K562 (cell line): ENCODE data around the gene HOXB6. TPM values are rescaled to one million over a fixed set of nuclear protein-coding genes. Genes with fewer than 3 reads are reported as not detected.

Experiments used
- ARID1B ChIP-seq: fragments of 450-650 bp; IDR thresholded peaks from 2 replicates; pipeline ENCODE4 v1.6.1; 2016; ENCODE audit warnings: antibody characterized with exemption, mild to moderate bottlenecking, inconsistent platforms
- CREBBP ChIP-seq: IDR thresholded peaks from one replicate; pipeline ENCODE4 v1.6.1; 2012; ENCODE audit warnings: low read depth, mild to moderate bottlenecking, control low read depth, inconsistent platforms, low read length
- PURB ChIP-seq: sonication (generic); formaldehyde crosslinking; IDR thresholded peaks from 2 replicates; pipeline ENCODE4 v1.9.0; 2021; ENCODE audit warnings: low read depth, mild to moderate bottlenecking, missing genetic modification reagents
- RBBP5 ChIP-seq: fragments of 200-600 bp; sonication (generic); IDR thresholded peaks from 2 replicates; pipeline ENCODE4 v1.6.1; 2012; ENCODE audit warnings: borderline replicate concordance, mild to moderate bottlenecking, low read length, control low read depth, inconsistent platforms; ENCODE audit not compliant: insufficient read depth, poor library complexity, severe bottlenecking
- SETDB1 ChIP-seq: IDR thresholded peaks from one replicate; pipeline ENCODE4 v1.6.1; 2012; ENCODE audit warnings: low read length, control low read depth, inconsistent platforms
- TGIF2 ChIP-seq: sonication (generic); formaldehyde crosslinking; IDR thresholded peaks from 2 replicates; pipeline ENCODE4 v1.8.1; 2022; ENCODE audit warnings: mild to moderate bottlenecking, missing genetic modification reagents, moderate library complexity
- ZNF316 ChIP-seq: fragments of 450-650 bp; IDR thresholded peaks from 2 replicates; pipeline ENCODE4 v1.6.1; 2016
- ZNF507 ChIP-seq: conservative IDR thresholded peaks from 2 replicates; pipeline ENCODE4 v1.6.1; 2017; ENCODE audit warnings: missing genetic modification characterization, missing compliant biosample characterization
- ZNF764 ChIP-seq: fragments of 250-450 bp; sonication (Bioruptor Pico); IDR thresholded peaks from 2 replicates; pipeline ENCODE4 v1.4.0; 2020; ENCODE audit warnings: low read depth, mild to moderate bottlenecking, moderate library complexity
- polyA plus RNA-seq, 8 experiments: library from polyadenylated mRNA; depleted of rRNA in 4 of 8; stranded (reverse) in 5 of 8; unstranded in 3 of 8; fragments of >200 nt; fragmentation: Nextera tagmentation in 2 of 8; fragmentation: Illumina TruSeq in 1 of 8; extraction: Ambion mirVana in 2 of 8; extraction: Trizol in 1 of 8; gene quantifications; 2 replicates each; pipeline versions ENCODE4 v1.2.1 to v1.2.3, GENCODE V29; 2011 to 2014; ENCODE audit warnings: inconsistent platforms in 1 of 8, missing spikeins in 1 of 8
- total RNA-seq, 7 experiments: library from RNA; depleted of rRNA in 6 of 7; stranded (reverse); fragments of >200 nt in 6 of 7; fragmentation: Illumina TruSeq in 2 of 7; extraction: Trizol in 2 of 7; gene quantifications; 2 replicates each; pipeline versions ENCODE4 v1.2.1 to v1.2.3, GENCODE V29; 2011 to 2021; ENCODE audit warnings: low replicate concordance in 1 of 7
- TF ChIP-seq, protein P1 (sequence below): fragments of 450-650 bp; formaldehyde crosslinking; IDR thresholded peaks from 2 replicates; pipeline ENCODE4 v1.4.0; 2022; ENCODE audit warnings: missing genetic modification characterization
- TF ChIP-seq, protein P2 (sequence below), 3 experiments: IDR thresholded peaks in 2 of 3; conservative IDR thresholded peaks in 1 of 3; 2 replicates each; pipeline ENCODE4 v1.5.1; 2011 to 2012; ENCODE audit warnings: low read length in 3 of 3, mild to moderate bottlenecking in 3 of 3, control low read depth in 2 of 3, improper control_type of control experiment in 1 of 3, inconsistent platforms in 1 of 3, low read depth in 1 of 3, mixed read lengths in 1 of 3, moderate library complexity in 1 of 3; ENCODE audit not compliant: insufficient read depth in 2 of 3
- TF ChIP-seq, protein P3 (sequence below), 2 experiments: fragments of 450-650 bp in 1 of 2; sonication (generic) in 1 of 2; formaldehyde crosslinking in 1 of 2; IDR thresholded peaks; 2 replicates each; pipeline versions ENCODE4 v1.7.1 to v1.9.0; 2016 to 2022; ENCODE audit warnings: inconsistent platforms in 1 of 2, mild to moderate bottlenecking in 1 of 2, missing genetic modification reagents in 1 of 2

HOXB6 gene
- total and polyA plus RNA-seq, 9 of the 15 experiments (the other 6 are each of a cell fraction or from before 2014, with no cell fraction given): 1.2 to 14.8 (median 4.9) TPM

DNA sequence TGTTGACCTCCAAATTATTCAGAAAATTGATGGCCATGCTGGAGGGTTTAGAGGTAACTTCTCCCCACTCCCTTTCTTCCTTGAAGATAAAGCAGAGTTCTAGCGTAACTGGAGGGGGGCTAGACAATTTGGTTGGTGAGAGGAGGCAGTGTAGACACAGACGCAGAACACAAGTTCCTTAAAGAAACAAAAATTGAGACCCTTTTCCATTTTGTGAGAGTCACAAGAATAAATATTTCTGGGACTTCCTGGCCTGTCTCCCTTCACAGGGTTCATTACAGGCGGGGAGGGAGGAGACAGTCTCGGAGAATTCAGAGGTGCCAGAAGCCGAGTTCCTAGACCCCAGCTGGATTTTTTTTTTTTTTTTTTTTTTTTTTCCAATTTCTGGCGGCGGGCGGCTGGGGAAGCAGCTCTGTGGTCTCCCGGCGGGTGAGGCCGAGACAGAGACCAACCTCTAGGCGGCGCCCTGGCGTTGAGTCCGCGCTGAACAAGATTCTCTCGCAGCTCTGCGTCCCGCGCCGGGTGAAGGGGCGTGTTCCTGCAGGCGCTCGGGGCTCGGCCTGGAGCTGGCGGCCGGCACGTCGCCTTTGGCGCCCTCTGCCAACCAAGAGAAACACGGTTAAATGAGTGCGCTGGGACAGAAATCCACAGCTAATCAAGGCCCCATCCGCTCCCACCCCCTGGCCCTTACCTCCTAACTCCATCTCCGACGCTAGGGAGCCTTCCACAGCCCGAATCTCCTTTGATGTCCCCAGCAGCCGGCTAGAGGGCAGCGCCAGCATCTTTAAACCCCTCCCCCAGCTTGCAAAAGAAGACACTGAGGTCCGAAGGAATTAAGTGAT is 31.6 kb upstream of the HOXB6 start (continued):
- TF ChIP-seq, protein P1, sequence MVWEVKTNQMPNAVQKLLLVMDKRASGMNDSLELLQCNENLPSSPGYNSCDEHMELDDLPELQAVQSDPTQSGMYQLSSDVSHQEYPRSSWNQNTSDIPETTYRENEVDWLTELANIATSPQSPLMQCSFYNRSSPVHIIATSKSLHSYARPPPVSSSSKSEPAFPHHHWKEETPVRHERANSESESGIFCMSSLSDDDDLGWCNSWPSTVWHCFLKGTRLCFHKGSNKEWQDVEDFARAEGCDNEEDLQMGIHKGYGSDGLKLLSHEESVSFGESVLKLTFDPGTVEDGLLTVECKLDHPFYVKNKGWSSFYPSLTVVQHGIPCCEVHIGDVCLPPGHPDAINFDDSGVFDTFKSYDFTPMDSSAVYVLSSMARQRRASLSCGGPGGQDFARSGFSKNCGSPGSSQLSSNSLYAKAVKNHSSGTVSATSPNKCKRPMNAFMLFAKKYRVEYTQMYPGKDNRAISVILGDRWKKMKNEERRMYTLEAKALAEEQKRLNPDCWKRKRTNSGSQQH (CRISPR knock-in tag): no peak
- TF ChIP-seq PURB (CRISPR knock-in tag) (no peak), ZNF316 (no peak), TGIF2 (CRISPR knock-in tag) (no peak), ZNF764 (CRISPR knock-in tag) (no peak), SETDB1 (no peak), RBBP5 (peak; percentile 75), ARID1B (peak; percentile 19; the same call in 1 of the 2 replicates), ZNF507 (tag) (no peak), CREBBP (no peak)
- TF ChIP-seq, protein P2, sequence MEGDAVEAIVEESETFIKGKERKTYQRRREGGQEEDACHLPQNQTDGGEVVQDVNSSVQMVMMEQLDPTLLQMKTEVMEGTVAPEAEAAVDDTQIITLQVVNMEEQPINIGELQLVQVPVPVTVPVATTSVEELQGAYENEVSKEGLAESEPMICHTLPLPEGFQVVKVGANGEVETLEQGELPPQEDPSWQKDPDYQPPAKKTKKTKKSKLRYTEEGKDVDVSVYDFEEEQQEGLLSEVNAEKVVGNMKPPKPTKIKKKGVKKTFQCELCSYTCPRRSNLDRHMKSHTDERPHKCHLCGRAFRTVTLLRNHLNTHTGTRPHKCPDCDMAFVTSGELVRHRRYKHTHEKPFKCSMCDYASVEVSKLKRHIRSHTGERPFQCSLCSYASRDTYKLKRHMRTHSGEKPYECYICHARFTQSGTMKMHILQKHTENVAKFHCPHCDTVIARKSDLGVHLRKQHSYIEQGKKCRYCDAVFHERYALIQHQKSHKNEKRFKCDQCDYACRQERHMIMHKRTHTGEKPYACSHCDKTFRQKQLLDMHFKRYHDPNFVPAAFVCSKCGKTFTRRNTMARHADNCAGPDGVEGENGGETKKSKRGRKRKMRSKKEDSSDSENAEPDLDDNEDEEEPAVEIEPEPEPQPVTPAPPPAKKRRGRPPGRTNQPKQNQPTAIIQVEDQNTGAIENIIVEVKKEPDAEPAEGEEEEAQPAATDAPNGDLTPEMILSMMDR (IDR thresholded peaks at IDR 0.05 in 2 of 3, conservative IDR thresholded peaks at IDR 0.05 in 1 of 3; ENCODE audit: insufficient read depth in 2 of 3, low read depth in 1 of 3, low read length in 3 of 3): peak; percentile 82 to 86 (median 84)
- TF ChIP-seq, protein P3, sequence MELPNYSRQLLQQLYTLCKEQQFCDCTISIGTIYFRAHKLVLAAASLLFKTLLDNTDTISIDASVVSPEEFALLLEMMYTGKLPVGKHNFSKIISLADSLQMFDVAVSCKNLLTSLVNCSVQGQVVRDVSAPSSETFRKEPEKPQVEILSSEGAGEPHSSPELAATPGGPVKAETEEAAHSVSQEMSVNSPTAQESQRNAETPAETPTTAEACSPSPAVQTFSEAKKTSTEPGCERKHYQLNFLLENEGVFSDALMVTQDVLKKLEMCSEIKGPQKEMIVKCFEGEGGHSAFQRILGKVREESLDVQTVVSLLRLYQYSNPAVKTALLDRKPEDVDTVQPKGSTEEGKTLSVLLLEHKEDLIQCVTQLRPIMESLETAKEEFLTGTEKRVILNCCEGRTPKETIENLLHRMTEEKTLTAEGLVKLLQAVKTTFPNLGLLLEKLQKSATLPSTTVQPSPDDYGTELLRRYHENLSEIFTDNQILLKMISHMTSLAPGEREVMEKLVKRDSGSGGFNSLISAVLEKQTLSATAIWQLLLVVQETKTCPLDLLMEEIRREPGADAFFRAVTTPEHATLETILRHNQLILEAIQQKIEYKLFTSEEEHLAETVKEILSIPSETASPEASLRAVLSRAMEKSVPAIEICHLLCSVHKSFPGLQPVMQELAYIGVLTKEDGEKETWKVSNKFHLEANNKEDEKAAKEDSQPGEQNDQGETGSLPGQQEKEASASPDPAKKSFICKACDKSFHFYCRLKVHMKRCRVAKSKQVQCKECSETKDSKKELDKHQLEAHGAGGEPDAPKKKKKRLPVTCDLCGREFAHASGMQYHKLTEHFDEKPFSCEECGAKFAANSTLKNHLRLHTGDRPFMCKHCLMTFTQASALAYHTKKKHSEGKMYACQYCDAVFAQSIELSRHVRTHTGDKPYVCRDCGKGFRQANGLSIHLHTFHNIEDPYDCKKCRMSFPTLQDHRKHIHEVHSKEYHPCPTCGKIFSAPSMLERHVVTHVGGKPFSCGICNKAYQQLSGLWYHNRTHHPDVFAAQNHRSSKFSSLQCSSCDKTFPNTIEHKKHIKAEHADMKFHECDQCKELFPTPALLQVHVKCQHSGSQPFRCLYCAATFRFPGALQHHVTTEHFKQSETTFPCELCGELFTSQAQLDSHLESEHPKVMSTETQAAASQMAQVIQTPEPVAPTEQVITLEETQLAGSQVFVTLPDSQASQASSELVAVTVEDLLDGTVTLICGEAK (IDR thresholded peaks at IDR 0.05): no peak; the same call in 1 of the 2 replicates
- TF ChIP-seq, protein P3 (CRISPR knock-in tag; IDR thresholded peaks at IDR 0.05): no peak
